HG03442 (cell line): Measurements from ENCODE around the gene SH3PXD2A.

Source experiments
- ATAC-seq: cut with Tn5 transposase; IDR thresholded peaks from one replicate; pipeline ENCODE4 v1.9.1; 2021; ENCODE audit warnings: mild to moderate bottlenecking, moderate library complexity; ENCODE audit not compliant: unreplicated experiment

SH3PXD2A gene

GRCh38 chr10:103554488-103555324 is 300.7 kb downstream of the SH3PXD2A start:
- no peak for ATAC-seq

DNA sequence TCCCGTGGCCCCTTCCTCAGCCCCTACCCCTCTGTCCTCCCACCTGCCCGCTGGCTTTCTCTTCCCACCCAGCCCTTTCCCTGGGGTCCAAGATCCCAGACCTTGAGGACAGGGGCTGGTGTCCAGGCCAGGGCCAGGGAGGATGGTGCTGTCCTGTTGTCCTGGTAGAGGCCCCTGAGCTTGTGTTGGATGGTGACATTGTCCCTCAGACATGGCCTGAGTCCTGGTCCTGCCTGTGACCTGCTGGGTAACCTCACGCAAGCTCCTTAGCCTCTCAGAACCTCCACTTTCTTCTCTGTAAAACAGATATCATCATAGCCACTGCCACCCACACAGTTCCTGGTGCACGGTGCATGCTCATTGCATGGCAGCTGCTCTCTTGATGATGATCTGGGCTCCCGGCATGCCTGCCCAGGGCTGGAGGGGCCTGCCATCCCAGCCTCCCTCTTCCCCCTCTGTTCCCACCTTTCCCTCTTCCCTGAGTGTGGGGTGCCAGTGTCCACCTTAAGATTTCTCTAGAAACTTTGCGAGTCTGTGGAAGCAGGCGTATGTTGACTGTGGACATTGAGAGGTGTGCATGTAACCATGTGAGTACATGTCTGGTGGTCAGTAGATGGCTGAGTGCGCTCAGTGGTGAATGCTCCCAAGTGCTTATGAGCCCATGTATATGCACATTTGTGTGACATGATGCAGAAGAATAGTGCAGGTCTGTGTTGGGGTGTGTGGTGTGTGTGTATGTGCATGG is 301.5 kb downstream of the SH3PXD2A start:
- ATAC-seq, result no peak

DNA sequence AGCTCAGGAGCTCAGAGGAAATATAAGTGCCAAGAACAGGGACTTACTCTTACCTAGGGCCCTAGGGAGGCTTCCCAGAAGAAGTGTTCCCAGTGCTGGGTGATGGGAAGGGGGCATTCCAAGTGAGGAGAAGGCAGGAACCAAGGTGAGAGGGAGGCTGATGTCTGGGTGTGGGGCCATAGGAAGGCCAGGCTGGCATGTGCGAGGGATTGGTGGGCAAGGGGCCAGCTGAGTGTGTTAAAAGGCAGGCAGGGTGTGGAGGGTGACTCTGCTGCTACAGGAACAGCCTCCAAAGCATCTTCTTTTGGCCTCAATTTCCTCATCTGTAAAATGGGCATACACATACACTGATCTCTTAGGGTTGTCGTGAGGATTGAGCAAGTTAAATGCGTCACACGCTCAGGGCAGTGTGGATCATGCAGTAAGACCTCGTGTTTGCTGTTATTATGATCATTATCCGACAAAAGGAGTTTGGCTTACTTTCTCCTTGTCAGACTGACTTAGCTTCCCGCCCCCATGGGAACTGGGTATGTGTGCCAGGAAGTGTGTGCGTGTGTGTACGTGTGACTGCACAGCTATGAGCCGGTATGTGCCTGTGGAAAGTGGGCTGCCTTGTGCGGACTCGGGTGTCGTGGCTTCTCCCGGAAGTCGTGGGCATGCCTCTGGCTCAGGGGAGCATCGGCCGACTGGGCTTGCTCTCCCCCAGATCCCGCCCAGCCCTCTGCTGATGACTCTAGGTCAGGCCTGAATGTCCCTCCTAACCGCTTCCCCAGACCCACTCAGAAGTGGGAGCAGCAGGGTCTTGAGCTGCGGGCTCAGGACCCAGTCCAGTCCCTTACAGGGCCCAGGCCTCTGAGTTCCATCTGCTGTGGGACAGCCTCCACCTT is 302.3 kb downstream of the SH3PXD2A start:
- no peak for ATAC-seq

- ATAC-seq, result no peak
These were observed 303.5 kb downstream of the SH3PXD2A start for GRCh38 chr10:103551619-103552602.

- no peak for ATAC-seq
These were observed 305.1 kb downstream of the SH3PXD2A start for GRCh38 chr10:103550229-103550628.

DNA sequence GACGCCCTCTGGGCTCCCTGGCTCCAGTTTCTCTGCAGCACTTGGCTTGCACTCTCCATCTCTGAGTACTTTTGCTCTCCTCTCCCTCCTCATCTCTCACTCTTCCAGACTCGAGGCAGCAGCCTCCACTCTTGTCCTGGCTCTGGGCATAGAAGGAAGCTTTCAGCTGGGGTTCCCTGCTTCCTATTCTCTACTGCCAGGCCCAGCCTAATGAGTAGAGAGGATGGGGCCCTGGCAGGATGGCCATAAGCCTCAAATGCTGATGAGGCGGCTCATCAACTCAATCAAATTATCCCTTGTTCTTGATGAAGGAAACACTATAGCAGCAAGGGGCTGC is 306.1 kb downstream of the SH3PXD2A start:
- no peak for ATAC-seq

GRCh38 chr10:103548581-103549348 is 306.6 kb downstream of the SH3PXD2A start:
- ATAC-seq, result no peak

- ATAC-seq, result no peak
These were observed 307.4 kb downstream of the SH3PXD2A start for GRCh38 chr10:103548006-103548405.

- ATAC-seq, result no peak
These were observed 307.9 kb downstream of the SH3PXD2A start for GRCh38 chr10:103547391-103547946.

DNA sequence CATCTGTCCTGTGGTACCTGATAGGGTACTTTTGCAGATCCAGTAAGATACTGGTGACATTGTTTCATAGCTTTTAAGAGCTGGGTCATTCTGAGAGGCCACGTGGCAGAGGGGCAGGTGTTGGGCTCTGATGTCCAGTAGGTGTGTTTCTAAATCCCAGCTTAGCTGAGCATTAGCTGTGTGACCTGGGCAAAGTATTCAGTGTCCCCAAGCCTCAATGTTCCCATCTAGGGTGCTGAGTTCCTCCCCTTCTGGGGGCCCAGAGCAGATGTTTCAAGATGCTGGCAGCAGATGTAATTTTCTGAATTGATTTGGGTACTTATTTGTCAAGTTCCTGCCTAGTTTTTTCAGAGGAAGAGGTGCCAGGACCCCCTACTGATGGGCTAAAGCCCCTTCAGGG is 309.0 kb downstream of the SH3PXD2A start:
- ATAC-seq, result no peak

GRCh38 chr10:103545771-103546281 is 309.6 kb downstream of the SH3PXD2A start:
- no peak for ATAC-seq

GRCh38 chr10:103545366-103545765 is 310.0 kb downstream of the SH3PXD2A start:
- no peak for ATAC-seq

GRCh38 chr10:103544657-103545310 is 310.6 kb downstream of the SH3PXD2A start:
- ATAC-seq, result no peak
